ENCODE results near the gene C19orf85. TPM values are rescaled to one million over a fixed set of nuclear protein-coding genes. Genes with fewer than 3 reads are reported as not detected.

The C19orf85 gene
- polyA plus RNA-seq, 1 of the 3 experiments (the other 2 are of a cell fraction), result not detected

- H4K20me1 ChIP-seq (ENCODE audit: insufficient read depth), result no peaks in the 10 kb centered on the region
- peak overlapping the region; percentile 26 for H3K4me2 ChIP-seq
- H3K9ac ChIP-seq, result no peak overlapping the region
- 22% methylated on average over 4 of the region's 4 CpGs for WGBS (ENCODE audit: low lambda C conversion rate)
- no peak overlapping the region for H3K27ac ChIP-seq (ENCODE audit: low read depth in 2 of 2, low read length in 1 of 2)
- DNase-seq, result no peak
- ChIA-PET CTCF (interaction anchor here (0.7 to 4.9 kb wide), 33 partner anchors 8 to 341 kb away, joined by 3 to 81 read pairs (median 5); partner anchors contain the start of genes DNAAF3, NAT14, SHISA7 and TMEM238), POLR2A (interaction anchor here (1.5 to 1.6 kb wide), 3 partner anchors 8 to 36 kb away, joined by 3 to 5 read pairs (median 4); partner anchors contain the start of genes NAT14 and ZNF628)
- H3K36me3 ChIP-seq (replicated peaks in 1 of 2; ENCODE audit: control insufficient read depth in 1 of 2, insufficient read depth in 2 of 2, low read length in 1 of 2), result no peaks in the 10 kb centered on the region
- no peaks in the 10 kb centered on the region for H3K9me2 ChIP-seq
- H3K79me2 ChIP-seq (ENCODE audit: insufficient read depth), result no peaks in the 10 kb centered on the region
- H3K4me3 ChIP-seq (ENCODE audit: low read depth in 2 of 2, low read length in 1 of 2), result peak overlapping the region in 1 of 2 experiments; percentile 33; a peak in 1 of 4 replicates
- no peaks in the 10 kb centered on the region for H3K27me3 ChIP-seq (ENCODE audit: insufficient read depth)
- H2AFZ ChIP-seq (ENCODE audit: low read depth), result 0 out of 2 replicates have a peak overlapping the region, but pooled peaks have one; percentile 73
- H3F3A ChIP-seq (replicated peaks; ENCODE audit: insufficient read depth), result peaks cover 10% of the 10 kb centered on the region
- TF ChIP-seq RFX5 (IDR thresholded peaks at IDR 0.05; ENCODE audit: low read length) (no peak), EZH2phosphoT487 (IDR thresholded peaks at IDR 0.05; ENCODE audit: borderline replicate concordance, low read depth) (no peak), CHD2 (IDR thresholded peaks at IDR 0.05; ENCODE audit: low read length, partially characterized antibody) (no peak), TCF12 (IDR thresholded peaks at IDR 0.05) (no peak), USF2 (IDR thresholded peaks at IDR 0.05; ENCODE audit: borderline replicate concordance, low read depth, low read length) (no peak)
- TF ChIP-seq, protein P1, sequence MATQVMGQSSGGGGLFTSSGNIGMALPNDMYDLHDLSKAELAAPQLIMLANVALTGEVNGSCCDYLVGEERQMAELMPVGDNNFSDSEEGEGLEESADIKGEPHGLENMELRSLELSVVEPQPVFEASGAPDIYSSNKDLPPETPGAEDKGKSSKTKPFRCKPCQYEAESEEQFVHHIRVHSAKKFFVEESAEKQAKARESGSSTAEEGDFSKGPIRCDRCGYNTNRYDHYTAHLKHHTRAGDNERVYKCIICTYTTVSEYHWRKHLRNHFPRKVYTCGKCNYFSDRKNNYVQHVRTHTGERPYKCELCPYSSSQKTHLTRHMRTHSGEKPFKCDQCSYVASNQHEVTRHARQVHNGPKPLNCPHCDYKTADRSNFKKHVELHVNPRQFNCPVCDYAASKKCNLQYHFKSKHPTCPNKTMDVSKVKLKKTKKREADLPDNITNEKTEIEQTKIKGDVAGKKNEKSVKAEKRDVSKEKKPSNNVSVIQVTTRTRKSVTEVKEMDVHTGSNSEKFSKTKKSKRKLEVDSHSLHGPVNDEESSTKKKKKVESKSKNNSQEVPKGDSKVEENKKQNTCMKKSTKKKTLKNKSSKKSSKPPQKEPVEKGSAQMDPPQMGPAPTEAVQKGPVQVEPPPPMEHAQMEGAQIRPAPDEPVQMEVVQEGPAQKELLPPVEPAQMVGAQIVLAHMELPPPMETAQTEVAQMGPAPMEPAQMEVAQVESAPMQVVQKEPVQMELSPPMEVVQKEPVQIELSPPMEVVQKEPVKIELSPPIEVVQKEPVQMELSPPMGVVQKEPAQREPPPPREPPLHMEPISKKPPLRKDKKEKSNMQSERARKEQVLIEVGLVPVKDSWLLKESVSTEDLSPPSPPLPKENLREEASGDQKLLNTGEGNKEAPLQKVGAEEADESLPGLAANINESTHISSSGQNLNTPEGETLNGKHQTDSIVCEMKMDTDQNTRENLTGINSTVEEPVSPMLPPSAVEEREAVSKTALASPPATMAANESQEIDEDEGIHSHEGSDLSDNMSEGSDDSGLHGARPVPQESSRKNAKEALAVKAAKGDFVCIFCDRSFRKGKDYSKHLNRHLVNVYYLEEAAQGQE (IDR thresholded peaks at IDR 0.05; ENCODE audit: low read depth, low read length), result no peak
- no peaks in the 10 kb centered on the region for H3K9me3 ChIP-seq
- peaks cover 0 to 3% of the 10 kb centered on the region in 2 experiments; a peak in 2 of 4 replicates for H3K4me1 ChIP-seq (ENCODE audit: control insufficient read depth in 1 of 2, insufficient read depth in 2 of 2, low read depth in 1 of 2, low read length in 1 of 2)
Observed at GRCh38 chr19:55468054-55468393, 3.5 kb upstream of the C19orf85 start.

- Histone ChIP-seq H3K4me1 (ENCODE audit: control insufficient read depth in 1 of 2, insufficient read depth in 2 of 2, low read depth in 1 of 2, low read length in 1 of 2) (peaks cover 0 to 3% of the 10 kb centered on the region in 2 experiments; a peak in 2 of 4 replicates), H3K27ac (ENCODE audit: low read depth in 2 of 2, low read length in 1 of 2) (no peak overlapping the region), H3K4me2 (peak overlapping the region; percentile 26), H3K9ac (no peak overlapping the region), H3K4me3 (ENCODE audit: low read depth in 2 of 2, low read length in 1 of 2) (peak overlapping the region in 1 of 2 experiments; percentile 33; a peak in 1 of 4 replicates), H4K20me1 (ENCODE audit: insufficient read depth) (no peaks in the 10 kb centered on the region), H3F3A (replicated peaks; ENCODE audit: insufficient read depth) (peaks cover 10% of the 10 kb centered on the region), H3K36me3 (replicated peaks in 1 of 2; ENCODE audit: control insufficient read depth in 1 of 2, insufficient read depth in 2 of 2, low read length in 1 of 2) (no peaks in the 10 kb centered on the region), H3K9me3 (no peaks in the 10 kb centered on the region), H3K27me3 (ENCODE audit: insufficient read depth) (no peaks in the 10 kb centered on the region), H2AFZ (ENCODE audit: low read depth) (0 out of 2 replicates have a peak overlapping the region, but pooled peaks have one; percentile 73), H3K9me2 (no peaks in the 10 kb centered on the region), H3K79me2 (ENCODE audit: insufficient read depth) (no peaks in the 10 kb centered on the region)
- TF ChIP-seq SMC3 (IDR thresholded peaks at IDR 0.05; ENCODE audit: low read depth, low read length), result peak; percentile 84
- TF ChIP-seq, protein P2, sequence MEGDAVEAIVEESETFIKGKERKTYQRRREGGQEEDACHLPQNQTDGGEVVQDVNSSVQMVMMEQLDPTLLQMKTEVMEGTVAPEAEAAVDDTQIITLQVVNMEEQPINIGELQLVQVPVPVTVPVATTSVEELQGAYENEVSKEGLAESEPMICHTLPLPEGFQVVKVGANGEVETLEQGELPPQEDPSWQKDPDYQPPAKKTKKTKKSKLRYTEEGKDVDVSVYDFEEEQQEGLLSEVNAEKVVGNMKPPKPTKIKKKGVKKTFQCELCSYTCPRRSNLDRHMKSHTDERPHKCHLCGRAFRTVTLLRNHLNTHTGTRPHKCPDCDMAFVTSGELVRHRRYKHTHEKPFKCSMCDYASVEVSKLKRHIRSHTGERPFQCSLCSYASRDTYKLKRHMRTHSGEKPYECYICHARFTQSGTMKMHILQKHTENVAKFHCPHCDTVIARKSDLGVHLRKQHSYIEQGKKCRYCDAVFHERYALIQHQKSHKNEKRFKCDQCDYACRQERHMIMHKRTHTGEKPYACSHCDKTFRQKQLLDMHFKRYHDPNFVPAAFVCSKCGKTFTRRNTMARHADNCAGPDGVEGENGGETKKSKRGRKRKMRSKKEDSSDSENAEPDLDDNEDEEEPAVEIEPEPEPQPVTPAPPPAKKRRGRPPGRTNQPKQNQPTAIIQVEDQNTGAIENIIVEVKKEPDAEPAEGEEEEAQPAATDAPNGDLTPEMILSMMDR (IDR thresholded peaks at IDR 0.05), result peak; percentile 96
- peak; percentile 76; the same call in 1 of the 2 replicates for TF ChIP-seq RFX5 (IDR thresholded peaks at IDR 0.05; ENCODE audit: low read length)
- TF ChIP-seq, protein P1 (IDR thresholded peaks at IDR 0.05; ENCODE audit: low read depth, low read length), result no peak
- TF ChIP-seq RAD21 (IDR thresholded peaks at IDR 0.05; ENCODE audit: low read length), result peak; percentile 63
- TF ChIP-seq TCF12 (IDR thresholded peaks at IDR 0.05), result no peak
- ChIA-PET POLR2A (interaction anchor here (1.5 to 1.6 kb wide), 3 partner anchors 9 to 36 kb away, joined by 3 to 5 read pairs (median 4); partner anchors contain the start of genes NAT14 and ZNF628), CTCF (interaction anchor here (0.7 to 4.9 kb wide), 43 partner anchors 8 to 340 kb away, joined by 3 to 81 read pairs (median 5); partner anchors contain the start of genes DNAAF3, NAT14, SHISA7 and TMEM238)
- DNase-seq, result peak; percentile 90
- WGBS (ENCODE audit: low lambda C conversion rate), result 73% methylated on average over 15 of the region's 29 CpGs
Observed at GRCh38 chr19:55467236-55468053, 2.9 kb upstream of the C19orf85 start.

All from SK-N-SH (cell line).